ENCODE results near the gene CD47.

The CD47 gene

DNA sequence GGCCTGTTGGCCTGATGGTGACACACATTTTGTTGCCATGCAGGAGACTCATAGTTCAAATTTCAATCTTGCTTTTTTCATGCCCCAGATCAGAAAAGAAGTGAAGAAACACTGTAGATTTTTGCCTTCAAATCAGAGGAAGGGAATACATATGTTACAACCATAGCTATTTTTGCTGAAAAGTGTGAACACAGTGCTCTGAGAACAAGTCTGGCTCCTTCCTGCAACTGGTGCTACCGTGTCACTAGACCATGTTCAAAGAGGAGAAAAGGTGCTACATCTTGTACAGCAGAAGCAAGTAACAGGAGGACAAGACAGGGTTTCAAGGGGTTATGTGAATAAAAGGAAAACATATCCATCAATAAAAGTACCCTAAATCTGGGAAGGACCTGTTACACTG lies 44.6 kb downstream of the CD47 start:
- DNase-seq, result no peak

DNA sequence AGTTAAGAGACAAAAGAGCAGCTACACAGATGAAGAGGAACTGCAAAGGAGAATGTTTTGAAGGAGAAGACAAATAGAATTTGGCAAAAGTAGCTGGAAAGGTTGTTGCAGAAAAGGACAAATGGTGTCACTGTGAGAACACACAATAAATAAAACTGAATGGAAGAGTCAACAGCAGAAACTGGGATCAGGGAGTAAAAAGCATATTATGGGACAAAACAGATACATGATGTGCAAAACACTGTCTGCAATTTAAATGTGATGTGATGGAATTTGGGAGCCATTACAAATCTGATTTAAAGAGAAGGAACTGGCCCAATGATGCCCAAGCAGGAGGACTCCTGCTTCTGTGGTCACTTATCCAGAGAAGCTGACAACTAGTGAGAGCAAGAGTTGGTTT lies 46.1 kb downstream of the CD47 start:
- DNase-seq, result no peak

DNA sequence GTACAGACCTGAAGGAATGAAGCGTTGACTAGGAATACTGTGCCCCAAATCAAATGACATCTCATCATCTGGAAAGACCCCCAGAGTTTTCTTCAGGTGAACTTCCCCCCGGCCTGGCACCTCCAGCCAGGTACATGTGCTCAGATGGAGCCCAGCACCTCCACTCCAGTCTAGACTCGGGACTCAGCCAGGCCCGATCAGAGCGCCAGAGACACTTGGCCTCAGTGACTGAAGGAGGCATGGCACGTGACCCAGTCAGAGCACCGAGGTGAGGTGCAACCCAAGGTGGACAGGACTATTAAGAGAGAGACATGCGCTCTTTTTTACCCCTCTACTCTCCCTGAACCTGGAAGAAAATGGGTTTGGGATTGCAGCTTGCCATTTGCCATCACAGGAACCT lies 48.5 kb downstream of the CD47 start:
- no peak for DNase-seq

- no peak for DNase-seq
These were observed 49.6 kb downstream of the CD47 start for GRCh38 chr3:108041253-108041652.

- no peak for DNase-seq
These were observed 53.1 kb downstream of the CD47 start for GRCh38 chr3:108037770-108038169.

DNA sequence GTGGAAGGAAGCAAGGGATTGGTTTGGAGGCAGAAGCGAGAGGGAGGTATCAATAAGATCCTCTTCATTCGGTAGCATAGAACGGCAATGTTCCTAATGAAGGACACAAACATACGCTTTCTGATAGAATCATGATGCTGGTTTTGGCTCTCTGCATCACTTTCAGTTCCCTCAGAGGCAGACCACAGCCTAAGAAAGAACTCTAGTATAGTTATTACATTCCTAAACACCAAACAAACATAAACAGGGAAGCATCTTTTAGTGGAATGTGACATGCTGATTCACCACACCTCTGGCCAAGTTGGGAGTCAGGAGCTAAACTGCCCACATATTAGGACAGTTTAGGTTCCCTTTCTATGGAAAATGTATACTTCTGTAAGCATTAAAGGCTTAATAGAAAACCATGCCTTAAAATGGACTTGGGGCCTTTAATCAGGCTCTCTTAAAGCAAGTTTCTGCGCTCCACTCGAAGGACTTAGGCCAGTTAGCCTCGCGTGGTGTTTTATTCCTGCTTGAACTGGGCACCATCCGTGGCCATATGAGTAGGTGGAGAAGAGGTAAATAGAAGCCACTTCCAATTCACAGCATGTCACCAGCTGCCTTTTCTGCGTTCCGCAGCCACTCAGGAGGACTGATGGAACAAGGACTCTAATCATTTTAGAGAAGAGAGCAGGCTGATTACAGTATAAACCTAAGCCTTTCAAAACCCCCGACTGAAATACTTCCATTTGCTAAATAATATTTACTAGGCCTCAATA lies 53.7 kb downstream of the CD47 start:
- no peak for DNase-seq

DNA sequence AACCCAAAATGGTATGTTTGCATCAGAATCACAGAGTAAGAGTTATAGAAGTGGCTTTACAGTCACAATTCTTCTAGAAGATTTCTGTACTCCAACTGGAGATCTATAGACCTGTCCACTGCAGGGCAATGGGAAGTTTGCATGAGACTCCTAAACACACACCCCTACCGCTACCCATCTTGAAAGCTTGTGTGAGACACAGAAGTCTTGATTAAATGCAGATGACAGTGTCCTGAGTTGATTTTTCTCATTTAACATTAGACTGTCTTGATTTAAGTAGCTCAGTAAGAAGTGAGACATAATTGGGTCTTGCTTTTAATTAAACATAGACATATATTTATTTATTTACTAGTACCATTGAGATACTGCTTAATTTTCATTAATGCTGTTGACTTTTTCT lies 54.4 kb downstream of the CD47 start:
- no peak for DNase-seq

DNA sequence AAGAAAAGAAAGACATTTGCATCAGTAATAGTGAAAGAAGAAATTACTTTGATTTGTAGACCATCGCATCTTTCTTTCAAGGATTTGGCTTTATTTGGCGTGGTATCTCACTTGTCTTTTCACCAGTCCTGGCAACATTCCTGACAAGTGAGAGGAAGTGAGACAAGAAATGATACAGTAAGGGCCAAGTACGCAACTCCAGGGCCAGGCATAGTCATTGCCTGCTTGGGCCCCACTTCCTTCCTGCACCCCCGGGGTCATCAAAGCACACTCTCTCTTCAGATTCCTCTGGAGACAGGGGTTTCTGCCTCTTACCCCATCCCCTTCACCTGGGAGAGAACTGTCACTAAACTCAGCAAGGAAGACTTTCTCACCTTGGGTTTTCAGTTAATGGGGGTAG lies 55.1 kb downstream of the CD47 start:
- DNase-seq, result no peak

- no peak for DNase-seq
These were observed 58.9 kb downstream of the CD47 start for GRCh38 chr3:108031895-108032294.

DNA sequence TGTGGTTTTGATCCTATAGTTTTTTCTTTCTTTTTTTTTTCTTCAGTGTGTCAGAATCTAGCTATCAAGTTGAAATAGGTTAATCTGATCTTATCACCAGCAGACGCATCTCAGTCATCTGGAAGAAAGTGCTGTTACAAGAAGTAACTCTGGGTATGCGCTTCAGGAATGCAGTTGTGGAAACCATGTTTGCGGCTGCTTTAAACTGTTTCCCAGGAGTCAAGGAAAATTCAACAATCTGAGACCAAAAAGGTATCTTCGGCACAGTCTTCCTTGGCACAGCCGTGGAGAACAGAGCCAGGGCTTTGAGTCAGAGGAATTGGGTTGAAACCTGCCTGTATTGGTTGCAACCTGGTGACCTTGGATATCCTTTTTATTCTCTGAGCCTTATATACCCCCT lies 59.9 kb downstream of the CD47 start:
- no peak for DNase-seq

GRCh38 chr3:108029466-108029865 lies 61.4 kb downstream of the CD47 start:
- DNase-seq, result no peak

DNA sequence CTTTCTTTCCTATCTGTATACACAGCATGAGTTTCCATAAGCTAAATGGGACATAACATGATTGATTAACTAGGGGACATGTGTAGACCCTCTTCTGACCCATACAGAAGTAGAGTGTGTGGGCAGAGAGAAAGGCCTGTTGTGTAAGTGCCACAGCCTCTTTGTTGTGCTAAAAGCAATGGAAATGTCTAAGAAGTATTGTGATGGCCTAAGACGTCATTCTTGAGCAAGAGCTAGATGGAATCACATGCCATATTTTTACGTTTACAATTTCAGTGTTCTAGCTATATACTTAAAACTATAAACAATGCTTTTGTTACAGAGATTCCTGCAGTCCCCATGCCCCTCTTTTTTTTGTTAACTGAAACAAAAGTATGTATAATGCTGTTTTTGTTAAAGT lies 61.9 kb downstream of the CD47 start:
- DNase-seq, result no peak

DNA sequence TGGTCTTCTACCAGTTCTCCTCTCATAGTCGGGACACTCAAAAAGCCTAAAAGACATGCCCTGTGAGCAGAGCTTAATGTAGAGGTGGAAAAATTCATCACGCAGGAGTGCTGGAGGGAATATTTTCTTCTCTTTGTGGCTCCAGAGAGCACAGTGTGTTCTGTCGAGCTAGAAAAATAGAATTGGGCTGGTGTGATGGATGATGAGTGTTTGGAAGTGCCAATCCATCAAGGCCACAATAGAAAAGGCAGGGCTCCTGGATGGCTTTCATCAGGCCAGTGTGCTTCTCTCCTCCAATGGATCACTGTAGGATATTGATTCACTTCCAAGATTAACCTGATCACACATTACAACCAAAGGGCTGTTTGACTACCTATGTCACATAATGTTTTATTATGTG lies 65.7 kb downstream of the CD47 start:
- DNase-seq, result no peak

DNA sequence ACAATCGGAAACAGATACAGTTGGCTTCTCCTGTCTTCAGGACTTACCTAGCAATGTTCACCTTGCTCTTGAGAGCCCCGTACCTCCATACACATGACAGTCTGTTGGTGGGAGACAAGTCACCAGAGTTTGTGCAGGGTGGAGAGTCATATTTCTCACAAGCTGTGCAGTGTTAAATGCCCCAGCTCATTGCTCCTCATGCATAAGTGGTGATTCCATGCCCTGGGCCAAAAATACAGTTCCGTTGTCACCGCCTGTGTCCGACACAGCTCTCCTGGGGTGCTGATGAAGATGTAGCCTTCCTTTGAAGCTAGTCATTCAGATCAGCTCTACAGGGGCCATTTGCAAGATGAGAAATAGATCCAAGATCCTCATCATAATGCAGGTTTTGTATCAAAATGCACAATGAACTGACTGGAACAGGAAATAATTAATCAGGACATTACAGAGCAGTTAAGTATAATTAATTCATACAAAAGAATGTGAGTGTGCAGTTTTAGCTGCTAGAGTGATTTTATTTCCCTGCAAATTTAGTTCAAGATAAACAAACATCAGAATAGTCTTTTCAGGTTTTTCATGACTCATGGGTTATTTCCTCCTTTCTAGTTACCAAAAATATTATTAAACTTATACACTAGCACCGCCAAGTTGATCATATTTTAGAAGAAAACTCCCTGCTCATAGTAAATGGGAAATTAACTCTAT lies 66.5 kb downstream of the CD47 start:
- no peak for DNase-seq

- DNase-seq, result no peak
These were observed 68.3 kb downstream of the CD47 start for GRCh38 chr3:108022256-108023150.

DNA sequence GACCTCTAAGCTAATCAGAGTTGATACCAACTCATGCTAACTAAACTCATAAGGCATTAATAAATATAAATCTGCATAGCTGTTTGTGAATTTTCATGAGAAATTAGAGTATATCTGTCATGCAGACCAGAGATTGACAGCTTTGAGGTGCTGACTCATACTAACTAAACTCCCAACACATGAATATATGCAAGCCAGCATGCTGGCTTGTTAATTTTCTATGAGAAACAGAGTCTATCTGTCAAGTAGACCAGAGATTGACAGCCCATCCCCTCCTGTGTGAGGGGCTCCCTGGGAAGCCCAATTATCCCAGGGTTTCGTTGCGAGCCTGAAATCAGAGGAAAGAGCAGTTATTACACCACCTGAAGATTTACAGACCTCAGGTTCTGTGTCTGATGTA lies 69.3 kb downstream of the CD47 start:
- DNase-seq, result no peak

GRCh38 chr3:108021131-108021530 lies 69.7 kb downstream of the CD47 start:
- DNase-seq, result no peak

- DNase-seq, result no peak
These were observed 72.3 kb downstream of the CD47 start for GRCh38 chr3:108018552-108018951.

DNA sequence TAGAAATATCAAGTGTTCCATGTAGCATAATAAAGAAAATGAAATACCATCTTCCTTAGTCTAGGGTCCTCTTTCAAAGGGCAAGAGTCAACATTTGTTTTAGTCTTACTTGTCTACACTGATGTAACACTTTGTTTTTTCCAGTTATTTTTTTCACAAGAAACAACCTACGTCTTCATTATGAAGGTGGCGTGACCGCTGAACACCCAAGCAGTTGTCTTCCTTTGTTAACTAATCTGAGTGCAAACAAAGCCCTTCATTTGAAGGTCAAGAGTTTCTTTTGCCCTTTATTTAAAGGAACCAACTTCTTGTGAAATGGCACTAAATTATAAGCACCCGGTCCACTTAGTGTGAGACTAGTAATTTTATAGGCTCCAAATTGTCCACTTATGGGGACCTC lies 73.2 kb downstream of the CD47 start:
- no peak for DNase-seq

GRCh38 chr3:108014943-108015342 lies 75.9 kb downstream of the CD47 start:
- no peak for DNase-seq

GRCh38 chr3:108013141-108014055 lies 77.4 kb downstream of the CD47 start:
- no peak for DNase-seq

DNA sequence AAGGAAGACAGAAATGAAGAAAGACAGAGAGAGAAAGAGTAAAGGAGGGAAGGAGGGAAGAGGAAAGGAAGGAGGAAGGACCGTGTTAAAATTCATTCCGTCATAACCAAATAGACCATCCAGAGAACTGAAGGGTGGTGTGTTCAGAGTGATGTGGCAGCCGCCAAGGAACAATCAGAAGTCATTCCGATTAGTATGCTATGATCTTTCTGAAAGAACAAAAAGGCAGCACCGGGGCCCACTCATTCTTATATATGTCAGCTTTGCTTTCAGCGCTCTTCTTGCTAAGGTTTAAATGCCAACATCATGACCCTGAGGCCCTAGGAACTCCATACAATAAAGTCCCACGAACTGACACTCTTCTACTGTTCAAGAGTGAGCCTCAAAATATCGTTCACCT lies 78.5 kb downstream of the CD47 start:
- no peak for DNase-seq

- DNase-seq, result no peak
These were observed 79.2 kb downstream of the CD47 start for GRCh38 chr3:108011616-108012015.

All from NK-92 treated with Interleukin-12 subunit alpha and Interleukin-12 subunit beta, amount 100 ng/mL, for 24 hours (cell line).